Omental fat pad (tissue), 4 donors: Measurements from ENCODE around the gene SLC6A3. TPM values are rescaled to one million over a fixed set of nuclear protein-coding genes. Genes with fewer than 3 reads are reported as not detected.

ENCODE experiments used
- ATAC-seq: fragments of 150-250 bp; one replicate; pipeline ENCODE4 v1.9.1; 2016; ENCODE audit warnings: mild to moderate bottlenecking, moderate library complexity; ENCODE audit not compliant: low FRiP score
- DNase-seq: peaks from one replicate; pipeline ENCODE4 v3.0.0-alpha.2; 2019; ENCODE audit warnings: low spot score
- CTCF ChIP-seq, 3 donors: fragments of 450-650 bp; IDR thresholded peaks; one replicate each; pipeline ENCODE4 v1.5.1; 2016 to 2017; ENCODE audit warnings: antibody characterized with exemption in 3 of 3, mild to moderate bottlenecking in 3 of 3, moderate library complexity in 2 of 3
- total RNA-seq, 4 donors: library from RNA; depleted of rRNA; stranded (reverse); fragments of >200 nt; gene quantifications; one replicate each; pipeline ENCODE4 v1.1.0, GENCODE V29; 2016

Gene SLC6A3
- total RNA-seq, 4 donors from 2014 or later: 0.32 to 1.2 (median 0.55) TPM

GRCh38 chr5:1481959-1482331, 36.7 kb upstream of the SLC6A3 start:
- no peak for TF ChIP-seq CTCF (IDR thresholded peaks at IDR 0.05)
- no peak for DNase-seq
- no peak for ATAC-seq

GRCh38 chr5:1481266-1481958, 36.2 kb upstream of the SLC6A3 start:
- DNase-seq: no peak
- no peak for TF ChIP-seq CTCF (IDR thresholded peaks at IDR 0.05)
- ATAC-seq: no peak

GRCh38 chr5:1480806-1481205, 35.6 kb upstream of the SLC6A3 start:
- ATAC-seq (no peak), DNase-seq (no peak)
- no peak for TF ChIP-seq CTCF (IDR thresholded peaks at IDR 0.05)

GRCh38 chr5:1480217-1480616, 35.0 kb upstream of the SLC6A3 start:
- TF ChIP-seq CTCF (IDR thresholded peaks at IDR 0.05): no peak
- DNase-seq (no peak), ATAC-seq (no peak)

- TF ChIP-seq CTCF (IDR thresholded peaks at IDR 0.05): peak in 1 of 3 donors; percentile 68
- ATAC-seq (peak; percentile 66), DNase-seq (no peak)
Measured at GRCh38 chr5:1479581-1480188, 34.4 kb upstream of the SLC6A3 start.

GRCh38 chr5:1479066-1479465, 33.8 kb upstream of the SLC6A3 start:
- ATAC-seq (no peak), DNase-seq (no peak)
- TF ChIP-seq CTCF (IDR thresholded peaks at IDR 0.05): no peak
